ENCODE results near the gene KIAA0753.

DNA sequence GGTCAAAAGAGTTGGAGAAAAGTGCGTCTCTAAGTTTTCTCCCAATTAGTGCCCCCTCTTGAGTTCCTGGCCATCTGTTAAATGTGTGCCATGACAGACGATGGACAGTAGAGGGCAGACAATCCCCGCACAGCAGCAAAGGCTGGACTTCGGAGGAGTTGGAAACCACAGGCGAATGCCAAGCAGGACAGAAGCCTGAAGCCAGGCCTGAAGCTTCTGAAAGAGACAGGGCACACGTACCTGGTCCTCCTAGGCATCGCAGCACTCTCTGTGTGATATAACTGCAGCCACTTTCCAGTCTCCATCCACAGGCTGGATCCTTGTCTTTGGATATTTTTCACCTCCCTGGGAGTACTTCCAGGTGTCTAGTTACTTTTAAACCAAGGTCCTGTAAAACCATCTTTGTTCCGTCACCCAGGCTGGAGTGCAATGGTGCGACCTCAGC, 25.6 kb upstream of the KIAA0753 start:
- TF ChIP-seq, protein P1, sequence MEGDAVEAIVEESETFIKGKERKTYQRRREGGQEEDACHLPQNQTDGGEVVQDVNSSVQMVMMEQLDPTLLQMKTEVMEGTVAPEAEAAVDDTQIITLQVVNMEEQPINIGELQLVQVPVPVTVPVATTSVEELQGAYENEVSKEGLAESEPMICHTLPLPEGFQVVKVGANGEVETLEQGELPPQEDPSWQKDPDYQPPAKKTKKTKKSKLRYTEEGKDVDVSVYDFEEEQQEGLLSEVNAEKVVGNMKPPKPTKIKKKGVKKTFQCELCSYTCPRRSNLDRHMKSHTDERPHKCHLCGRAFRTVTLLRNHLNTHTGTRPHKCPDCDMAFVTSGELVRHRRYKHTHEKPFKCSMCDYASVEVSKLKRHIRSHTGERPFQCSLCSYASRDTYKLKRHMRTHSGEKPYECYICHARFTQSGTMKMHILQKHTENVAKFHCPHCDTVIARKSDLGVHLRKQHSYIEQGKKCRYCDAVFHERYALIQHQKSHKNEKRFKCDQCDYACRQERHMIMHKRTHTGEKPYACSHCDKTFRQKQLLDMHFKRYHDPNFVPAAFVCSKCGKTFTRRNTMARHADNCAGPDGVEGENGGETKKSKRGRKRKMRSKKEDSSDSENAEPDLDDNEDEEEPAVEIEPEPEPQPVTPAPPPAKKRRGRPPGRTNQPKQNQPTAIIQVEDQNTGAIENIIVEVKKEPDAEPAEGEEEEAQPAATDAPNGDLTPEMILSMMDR (IDR thresholded peaks at IDR 0.05; ENCODE audit: low read depth, low read length), result peak; percentile 70
- no peak for TF ChIP-seq EZH2phosphoT487 (IDR thresholded peaks at IDR 0.05; ENCODE audit: low read depth)
